GM19372 (cell line): ENCODE measurements around the gene FNDC11.
"Not testable (repeated sequence)": the region's sequence is repeated elsewhere in the genome, so short reads cannot be mapped to it uniquely, and the experiment has no call there.

Experiments
- ATAC-seq: cut with Tn5 transposase; IDR thresholded peaks from one replicate; pipeline ENCODE4 v1.9.1; 2021; ENCODE audit warnings: mild to moderate bottlenecking, low read depth, moderate library complexity; ENCODE audit not compliant: unreplicated experiment

FNDC11 gene

DNA sequence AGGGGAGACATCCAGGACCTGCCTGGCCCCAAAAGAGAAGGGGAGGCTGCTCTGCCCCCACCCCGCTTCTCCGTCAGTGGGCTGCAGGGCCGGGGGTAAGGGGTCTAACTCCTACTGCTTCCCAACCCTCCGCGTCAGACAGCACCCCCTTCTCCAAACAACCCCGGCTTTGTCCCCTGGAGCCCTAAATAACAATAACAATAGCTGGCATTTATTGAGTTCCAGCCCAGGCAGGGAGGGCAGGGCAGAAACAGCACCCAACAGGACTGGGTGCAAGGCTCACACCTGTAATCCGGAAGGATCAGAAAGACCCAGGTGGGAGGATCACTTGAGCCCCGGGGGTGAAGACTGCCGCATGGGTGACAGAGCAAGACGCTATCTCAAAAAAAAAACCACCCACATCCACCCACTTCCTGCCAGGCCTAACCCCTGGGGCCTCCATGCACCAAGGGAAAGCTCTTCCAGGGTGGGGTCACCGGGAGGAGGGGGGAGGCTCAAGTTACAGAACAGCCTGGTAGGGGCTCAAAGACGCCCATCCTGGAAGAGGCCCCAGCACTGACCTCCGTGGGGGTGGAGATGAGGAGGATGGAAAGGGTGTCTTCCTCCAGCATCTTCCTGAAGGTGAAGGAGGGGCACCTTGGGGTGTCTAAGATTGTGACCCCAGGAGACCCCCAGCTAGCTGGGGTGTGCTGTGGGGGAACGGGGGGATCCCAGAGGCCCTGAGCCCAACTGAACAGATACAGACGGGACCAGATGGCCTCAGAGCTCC lies 1.3 kb upstream of the FNDC11 start:
- ATAC-seq = no peak

DNA sequence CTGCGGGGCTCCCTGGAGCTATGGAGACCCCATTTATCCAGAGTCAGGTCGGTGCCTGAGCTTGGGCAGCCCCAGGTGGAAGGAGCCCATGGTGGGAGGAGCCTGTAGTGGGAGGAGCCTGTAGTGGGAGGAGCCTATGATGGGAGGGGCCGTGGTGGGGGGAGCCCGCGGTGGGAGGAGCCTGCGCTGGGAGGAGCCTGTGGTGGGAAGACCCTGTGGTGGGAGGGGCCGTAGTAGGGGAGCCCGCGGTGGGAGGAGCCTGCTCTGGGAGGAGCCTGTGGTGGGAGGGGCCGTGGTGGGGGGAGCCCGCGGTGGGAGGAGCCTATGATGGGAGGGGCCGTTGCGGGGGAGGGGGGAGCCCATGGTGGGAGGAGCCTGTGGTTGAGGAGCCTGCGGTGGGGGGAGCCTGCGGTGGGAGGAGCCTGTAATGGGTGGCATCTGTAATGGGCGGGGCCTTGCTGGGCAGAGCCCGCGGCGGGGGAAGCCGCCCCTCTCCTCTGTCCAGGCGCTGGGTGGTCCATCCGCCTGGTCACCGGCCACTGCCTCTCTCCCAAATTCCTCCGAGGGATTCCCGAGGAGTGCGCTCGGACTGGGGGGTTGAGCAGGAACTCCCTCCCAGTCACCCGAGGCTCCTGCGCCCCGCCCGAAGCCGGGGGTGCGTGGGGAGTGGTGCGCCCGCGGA lies 567 bp upstream of the FNDC11 start:
- no peak for ATAC-seq

DNA sequence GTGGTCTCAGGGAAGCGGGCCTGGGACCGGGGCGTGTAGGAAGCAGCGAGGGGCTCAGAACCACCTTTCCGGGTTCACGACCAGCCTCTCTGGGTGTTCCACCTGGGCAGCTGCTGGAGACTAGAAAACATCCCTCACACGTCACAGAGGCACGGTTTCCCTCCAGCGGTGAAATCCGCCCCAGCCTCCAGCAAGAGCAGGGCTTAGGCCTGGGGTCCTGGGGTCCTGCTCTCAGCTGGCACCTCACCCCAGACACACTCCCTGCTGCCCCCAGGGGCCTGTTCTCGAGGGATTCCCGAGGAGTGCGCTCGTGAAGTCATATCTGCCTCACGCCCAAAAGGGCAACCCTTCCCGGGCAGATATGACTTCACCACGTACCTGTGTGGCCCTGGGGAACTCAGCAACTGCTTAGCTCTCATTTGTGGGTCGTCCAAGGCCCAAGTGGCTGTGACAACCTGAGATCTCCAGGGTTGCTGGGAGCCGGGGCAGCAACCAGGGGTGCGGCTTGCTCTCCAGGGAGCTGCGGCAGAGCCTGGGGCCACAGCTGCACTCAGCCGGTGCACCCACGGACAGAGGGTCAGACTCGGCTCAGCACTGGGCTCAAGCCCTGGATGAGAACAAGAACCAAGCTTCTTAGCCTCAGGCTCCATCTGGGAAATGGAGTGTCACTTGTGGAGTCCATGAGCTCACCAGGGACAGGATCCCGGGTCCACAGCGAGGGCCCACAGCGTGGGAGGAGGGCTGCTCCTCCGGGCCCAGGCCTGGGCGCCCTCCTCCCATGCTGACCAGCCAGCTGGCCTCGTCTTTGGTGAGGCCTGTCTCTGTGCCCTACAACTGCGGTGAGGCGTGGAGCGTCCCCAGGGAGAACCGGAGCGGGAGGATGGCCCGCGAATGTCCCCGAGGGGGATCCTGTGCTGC lies 661 bp downstream of the FNDC11 start:
- ATAC-seq = no peak

DNA sequence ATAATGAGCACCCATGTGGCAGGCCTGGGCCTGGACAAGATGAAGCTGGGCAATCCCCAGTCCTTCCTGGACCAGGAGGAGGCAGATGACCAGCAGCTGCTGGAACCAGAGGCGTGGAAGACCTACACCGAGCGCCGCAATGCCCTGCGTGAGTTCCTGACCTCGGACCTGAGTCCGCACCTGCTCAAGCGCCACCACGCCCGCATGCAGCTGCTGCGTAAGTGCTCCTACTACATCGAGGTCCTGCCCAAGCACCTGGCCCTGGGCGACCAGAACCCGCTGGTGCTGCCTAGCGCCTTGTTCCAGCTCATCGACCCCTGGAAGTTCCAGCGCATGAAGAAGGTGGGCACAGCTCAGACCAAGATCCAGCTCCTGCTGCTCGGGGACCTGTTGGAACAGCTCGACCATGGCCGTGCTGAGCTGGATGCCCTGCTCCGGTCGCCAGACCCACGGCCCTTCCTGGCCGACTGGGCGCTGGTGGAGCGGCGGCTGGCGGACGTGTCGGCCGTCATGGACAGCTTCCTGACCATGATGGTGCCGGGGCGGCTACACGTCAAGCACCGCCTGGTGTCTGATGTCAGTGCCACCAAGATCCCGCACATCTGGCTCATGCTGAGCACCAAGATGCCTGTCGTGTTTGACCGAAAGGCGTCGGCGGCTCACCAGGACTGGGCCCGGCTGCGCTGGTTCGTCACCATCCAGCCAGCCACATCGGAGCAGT lies 1.9 kb downstream of the FNDC11 start:
- ATAC-seq = no peak

DNA sequence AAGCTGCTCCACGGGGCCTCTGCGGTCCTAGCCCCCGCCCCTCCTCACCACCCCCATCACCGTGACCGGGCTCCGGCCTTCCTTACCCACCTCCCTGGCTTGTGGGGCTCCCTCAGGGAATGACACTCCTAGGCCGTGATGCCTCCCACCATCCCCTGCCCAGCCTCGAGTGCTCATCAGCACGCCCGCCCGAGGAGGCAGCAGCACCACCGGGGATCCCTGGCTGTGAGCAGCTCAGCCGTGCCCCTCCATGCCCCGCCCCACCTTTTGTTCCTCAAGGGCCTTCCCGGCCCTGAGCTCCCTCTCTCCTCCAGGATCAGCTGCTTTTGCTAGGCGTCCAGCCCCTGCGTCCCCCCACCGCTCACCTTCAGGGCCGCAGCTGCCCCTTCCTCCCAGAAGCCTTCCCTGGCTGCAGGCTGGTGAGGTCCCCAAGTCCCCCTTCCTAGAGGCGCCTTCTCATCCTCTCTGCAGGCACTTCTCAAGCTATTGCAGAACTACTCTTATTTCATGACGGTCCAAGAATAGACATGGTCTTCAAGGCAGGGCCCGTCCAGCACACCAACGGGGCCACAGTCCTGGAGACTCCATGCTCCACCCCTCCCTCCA lies 3.0 kb downstream of the FNDC11 start:
- no peak for ATAC-seq

DNA sequence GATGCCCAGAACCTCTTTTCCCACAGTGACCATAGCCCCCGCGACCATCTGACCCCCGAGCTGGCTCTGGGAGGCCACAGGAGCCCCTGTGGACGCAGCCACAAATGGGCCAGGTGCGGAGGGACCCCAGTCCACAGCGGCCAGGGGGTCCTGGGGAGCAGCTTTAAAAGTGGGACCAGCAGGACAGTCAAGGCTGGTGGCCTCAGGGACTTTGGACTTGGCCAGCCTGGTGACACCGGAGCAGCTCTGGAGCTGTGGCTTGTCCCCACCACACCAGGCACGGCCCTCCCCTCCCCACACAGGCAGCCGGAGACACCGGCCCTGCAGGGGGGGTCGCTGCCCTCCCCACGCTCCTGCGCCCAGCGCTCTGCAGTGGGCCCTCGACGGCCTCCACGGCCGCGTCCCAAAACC lies 3.5 kb downstream of the FNDC11 start:
- no peak for ATAC-seq

DNA sequence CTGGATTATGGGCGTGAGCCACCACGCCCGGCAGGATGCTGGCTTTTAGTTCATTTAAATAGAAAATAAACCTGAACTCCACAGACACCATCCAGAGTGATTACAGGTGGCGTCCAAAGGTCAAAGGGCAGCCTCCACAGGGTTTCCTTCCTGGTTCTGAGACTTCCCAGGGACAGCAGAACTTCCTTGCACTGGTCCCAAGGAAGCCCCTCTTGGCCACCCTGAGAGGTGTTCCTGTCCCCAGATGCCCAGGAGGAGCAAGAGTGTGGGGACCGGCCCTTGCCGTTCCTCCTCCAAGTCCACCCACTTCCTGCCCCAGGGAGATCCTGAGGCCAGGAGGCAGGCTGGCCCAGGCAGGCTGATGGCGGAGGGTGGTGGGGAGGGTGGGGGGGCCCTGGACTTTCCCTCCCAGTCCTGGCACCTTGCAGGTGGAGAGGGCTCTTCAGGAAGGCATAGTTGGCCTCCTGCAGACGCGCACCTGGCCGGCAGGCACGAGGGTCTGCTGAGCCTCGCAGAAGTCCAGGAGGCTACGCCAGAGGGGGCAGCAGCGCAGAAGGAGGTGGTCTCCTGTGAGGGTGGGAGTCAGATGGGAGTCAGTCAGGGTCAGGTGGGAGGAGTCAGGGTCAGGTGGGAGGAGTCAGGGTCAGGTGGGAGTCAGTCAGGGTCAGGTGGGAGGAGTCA lies 5.0 kb downstream of the FNDC11 start:
- ATAC-seq = no peak

DNA sequence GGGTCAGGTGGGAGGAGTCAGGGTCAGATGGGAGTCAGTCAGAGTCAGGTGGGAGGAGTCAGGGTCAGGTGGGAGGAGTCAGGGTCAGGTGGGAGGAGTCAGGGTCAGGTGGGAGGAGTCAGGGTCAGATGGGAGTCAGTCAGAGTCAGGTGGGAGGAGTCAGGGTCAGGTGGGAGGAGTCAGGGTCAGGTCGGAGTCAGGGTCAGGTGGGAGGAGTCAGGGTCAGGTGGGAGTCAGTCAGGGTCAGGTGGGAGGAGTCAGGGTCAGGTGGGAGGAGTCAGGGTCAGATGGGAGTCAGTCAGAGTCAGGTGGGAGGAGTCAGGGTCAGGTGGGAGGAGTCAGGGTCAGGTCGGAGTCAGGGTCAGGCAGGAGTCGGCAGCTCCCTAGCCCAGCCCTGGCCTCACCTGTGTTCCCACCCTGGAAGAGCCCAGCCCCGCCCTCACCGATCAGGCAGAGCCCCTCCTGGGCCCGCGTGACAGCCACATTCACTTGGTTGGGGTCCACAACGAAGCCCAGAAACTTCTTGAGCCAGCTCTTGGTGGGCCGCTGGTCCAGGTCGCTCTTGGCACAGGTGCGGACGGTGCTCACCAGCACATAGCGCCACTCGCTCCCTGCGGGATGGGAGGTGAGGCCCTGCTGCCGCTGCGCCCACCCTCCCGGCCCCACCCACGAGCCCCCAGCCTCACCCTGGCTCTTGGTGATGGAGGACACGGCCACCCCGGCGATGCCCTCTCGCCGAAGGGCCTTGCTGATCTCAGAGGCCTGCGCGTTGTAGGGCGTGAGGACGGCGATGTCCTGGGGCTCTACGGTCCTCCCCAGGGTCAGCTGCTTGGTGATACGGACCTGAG lies 5.8 kb downstream of the FNDC11 start:
- not testable (repeated sequence) for ATAC-seq

DNA sequence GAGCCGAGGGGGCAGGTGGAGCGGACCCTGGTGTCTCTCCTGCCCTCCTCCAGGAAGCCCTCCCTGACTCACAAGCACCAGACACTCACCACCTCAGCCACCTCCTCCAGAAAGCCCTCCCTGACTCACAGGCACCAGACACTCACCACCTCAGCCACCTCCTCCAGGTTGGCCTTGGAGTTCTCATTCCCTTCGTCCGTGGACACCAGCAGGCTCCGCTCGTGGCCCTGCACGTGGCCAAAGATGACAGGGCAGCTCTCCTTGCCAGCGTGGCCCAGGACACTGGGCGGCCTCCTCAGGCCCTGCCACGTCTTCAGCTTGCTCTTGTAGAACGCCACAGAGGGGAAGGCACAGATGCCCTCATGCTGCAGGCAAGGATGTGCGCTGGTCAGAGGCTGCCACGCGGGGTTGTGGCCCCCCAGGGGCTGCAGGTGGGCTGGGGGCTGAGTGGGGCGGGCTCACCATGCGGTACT lies 6.4 kb downstream of the FNDC11 start:
- no peak for ATAC-seq

DNA sequence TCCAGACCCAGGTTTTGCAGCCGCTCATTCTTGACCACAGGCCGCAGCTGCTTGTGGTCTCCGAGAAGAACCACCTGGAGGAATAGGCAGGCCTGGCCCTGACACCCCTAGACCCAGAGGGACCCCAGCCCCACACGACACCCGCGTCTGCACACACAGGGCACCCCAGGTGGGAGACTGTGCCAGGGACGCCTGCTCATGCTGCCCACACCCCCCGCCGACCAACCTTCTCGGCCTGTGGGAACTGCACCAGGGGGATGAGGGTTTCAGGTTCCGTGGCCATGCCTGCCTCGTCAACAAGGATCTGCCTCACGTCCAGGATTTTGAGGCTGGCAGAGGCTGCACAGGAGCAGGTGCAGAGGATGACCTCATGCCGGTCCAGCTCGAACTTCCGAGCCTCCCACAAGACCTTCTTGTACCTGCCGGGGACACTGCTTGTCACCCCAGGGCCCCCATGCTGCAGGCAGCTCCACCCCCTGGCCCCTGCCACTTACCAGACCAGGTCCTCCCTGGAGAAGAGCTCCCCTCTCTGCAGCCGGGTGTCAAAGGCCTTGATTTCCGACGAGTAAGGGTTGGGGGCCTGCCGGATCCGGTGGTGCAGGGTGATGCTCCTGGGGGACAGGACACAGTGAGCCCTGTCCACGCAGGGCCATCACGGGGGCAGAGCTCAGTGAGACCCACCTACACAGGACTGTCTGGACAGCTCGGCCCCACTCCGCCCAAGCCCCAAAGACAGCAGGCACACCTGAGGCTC lies 7.1 kb downstream of the FNDC11 start:
- no peak for ATAC-seq

DNA sequence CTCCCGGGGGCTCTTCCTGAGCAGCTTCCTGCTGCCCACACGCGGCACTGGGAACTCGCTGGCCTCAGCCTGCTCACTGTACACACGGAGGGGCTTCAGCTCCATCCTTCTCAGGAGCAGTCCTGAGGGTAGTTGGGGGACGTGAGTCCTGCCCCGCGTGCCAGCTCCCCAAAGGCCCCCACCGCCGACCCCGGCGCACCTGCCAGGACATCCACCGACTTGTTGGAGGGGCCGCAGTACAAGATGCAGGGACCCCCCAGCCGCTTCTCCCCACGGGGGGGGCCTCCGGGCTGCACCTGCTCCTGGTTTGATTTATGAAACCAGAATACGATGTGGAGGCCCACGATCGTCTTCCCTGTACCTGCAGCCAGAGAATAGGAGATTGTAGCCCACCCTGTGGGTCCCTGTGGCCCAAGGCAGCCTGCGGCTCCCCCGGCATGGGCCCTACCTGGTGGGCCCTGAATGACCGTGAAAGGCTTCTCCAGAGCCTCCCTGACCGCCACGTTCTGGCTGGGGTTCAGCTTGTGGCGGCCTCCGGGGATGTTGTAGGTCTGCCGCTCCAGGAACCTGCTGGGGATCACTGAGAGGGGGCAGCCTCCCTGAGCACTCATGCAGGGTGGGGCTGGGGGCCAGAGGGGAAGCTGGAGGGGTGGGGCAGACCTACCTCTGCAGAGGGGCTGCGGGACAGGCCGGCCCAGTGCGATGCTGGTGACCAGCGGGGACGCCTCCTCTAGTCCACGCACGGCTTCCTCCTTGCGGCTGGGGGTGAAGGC lies 7.9 kb downstream of the FNDC11 start:
- no peak for ATAC-seq

DNA sequence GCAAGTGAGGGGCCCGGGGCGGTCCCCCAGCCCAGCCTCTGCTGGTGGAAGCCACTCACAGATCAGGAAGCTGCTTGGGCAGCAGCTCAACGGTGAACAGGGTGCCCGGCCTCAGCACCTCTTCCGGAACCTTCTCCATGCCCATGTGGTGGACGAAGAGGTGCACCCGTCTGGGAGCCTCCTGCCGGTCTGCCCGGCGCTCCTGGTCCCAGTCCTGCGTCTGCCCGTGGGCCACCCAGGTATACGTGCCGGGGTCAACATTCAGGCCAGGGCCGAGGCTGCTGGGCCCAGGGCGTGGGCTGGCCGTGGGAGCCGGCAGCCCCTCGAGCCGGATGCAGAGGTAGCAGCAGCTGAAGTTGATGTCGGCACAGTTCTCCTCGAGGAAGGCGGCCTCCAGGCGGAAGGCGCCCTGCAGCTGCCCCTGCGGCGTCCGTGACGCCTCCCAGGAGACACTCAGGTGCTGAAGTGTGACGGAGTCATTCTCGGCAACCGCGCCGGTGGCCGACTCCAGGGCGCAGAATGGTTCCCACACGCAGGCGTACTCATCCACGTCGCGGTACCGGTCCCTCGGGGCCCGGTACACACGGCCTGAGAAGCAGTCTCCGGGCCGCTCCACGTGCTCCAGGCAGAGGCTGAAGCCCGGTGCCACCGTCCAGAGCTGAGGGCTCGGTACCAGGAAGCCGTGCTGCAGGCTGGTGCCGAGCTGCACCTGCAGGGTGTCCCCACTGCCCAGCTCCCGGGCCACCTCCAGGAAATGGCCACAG lies 8.7 kb downstream of the FNDC11 start:
- ATAC-seq = no peak

DNA sequence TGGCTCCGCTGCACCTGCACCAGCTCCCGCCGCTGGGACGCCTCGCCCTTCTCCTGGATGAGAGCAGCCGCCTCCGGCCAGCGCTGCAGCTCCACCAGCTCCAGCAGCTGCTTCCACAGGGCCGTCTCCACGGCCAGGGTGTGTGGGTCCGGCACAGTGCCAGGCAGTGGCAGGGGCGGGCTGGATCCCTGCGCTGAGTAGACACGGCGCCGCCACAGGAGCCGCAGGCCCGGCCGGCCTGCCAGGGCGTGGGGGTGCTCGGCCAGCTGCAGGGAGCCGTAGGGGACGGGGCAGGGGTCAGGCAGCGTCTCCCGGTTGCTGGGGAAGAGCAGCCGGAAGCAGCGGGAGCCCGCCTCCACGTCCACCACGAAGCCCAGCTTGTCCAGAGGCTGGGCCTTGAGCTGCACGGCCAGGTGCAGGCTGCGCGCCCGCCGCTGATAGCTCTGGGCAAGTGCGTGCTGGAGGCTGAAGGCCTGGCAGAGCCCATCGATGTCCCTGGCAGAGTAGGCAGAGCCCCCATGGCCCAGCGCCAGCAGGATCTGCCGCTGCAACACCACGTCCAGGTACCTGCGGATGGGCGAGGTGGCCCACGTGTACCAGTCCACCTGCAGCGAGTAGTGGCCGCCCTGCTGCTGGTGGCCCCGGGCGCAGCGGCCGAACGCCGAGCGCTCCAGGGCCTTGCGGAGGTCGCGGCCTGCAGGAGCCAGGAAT lies 9.4 kb downstream of the FNDC11 start:
- ATAC-seq = no peak

DNA sequence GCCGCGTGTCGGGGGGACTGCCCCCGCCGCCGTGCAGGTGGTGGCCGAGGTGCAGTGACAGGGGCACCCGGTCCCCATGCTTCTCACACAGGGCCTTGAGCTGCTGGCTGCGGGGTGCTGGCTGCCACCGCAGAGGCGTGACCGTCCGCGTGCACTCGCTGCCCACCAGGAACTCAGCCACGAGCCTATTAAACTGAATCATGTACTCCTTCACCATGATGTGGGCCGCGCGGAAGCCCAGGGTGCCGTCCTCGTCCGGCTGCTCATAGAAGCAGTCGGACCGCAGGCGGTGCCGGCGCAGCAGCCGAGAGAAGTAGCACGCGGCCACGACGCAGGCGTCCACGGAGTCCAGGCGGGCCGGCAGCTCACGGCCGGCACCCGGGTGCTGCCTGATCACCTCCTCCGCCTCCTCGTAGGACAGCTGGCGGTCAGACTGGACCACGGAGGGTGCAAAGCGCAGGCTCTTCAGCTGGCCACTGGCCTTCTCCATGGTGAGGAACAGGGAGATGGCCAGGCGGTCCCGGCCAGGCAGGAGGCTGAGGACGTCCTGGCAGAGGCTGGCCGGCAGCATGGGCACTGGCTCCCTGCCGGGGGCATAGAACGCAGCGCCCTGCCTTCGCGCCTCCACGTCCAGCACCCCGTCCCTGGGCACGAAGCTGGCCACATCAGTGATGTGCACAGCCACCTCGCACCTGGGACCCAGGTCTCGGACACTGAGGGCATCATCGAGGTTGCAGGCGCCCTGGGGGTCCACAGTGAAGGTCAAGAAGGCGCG lies 10.3 kb downstream of the FNDC11 start:
- ATAC-seq = no peak
